HG02981 (cell line): Measurements from ENCODE around the gene PCSK6.

Experiments
- ATAC-seq: cut with Tn5 transposase; IDR thresholded peaks from one replicate; pipeline ENCODE4 v1.9.1; 2021; ENCODE audit warnings: mild to moderate bottlenecking, moderate library complexity; ENCODE audit not compliant: unreplicated experiment

Gene PCSK6

GRCh38 chr15:101448336-101448735 is 41.2 kb downstream of the PCSK6 start:
- no peak for ATAC-seq

GRCh38 chr15:101447561-101448071 is 41.9 kb downstream of the PCSK6 start:
- no peak for ATAC-seq

DNA sequence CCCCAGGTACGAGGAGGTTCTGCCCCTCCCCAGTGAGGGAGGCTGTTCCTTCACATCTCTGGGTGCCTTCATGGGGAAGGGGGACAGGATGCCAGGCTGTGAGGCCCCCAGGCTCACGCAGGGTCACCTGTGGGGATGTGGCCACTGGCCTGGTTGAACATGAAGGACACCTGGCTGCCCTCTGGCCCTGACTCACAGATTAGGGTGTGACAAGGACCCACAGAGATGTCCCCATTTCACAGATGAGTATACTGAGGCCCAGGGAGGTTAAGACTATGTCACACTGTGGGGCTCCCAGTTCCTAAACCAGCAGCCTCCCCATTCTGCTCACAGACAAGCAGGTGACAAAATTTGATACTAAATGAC is 42.4 kb downstream of the PCSK6 start:
- no peak for ATAC-seq

GRCh38 chr15:101446518-101447167 is 42.9 kb downstream of the PCSK6 start:
- no peak for ATAC-seq

DNA sequence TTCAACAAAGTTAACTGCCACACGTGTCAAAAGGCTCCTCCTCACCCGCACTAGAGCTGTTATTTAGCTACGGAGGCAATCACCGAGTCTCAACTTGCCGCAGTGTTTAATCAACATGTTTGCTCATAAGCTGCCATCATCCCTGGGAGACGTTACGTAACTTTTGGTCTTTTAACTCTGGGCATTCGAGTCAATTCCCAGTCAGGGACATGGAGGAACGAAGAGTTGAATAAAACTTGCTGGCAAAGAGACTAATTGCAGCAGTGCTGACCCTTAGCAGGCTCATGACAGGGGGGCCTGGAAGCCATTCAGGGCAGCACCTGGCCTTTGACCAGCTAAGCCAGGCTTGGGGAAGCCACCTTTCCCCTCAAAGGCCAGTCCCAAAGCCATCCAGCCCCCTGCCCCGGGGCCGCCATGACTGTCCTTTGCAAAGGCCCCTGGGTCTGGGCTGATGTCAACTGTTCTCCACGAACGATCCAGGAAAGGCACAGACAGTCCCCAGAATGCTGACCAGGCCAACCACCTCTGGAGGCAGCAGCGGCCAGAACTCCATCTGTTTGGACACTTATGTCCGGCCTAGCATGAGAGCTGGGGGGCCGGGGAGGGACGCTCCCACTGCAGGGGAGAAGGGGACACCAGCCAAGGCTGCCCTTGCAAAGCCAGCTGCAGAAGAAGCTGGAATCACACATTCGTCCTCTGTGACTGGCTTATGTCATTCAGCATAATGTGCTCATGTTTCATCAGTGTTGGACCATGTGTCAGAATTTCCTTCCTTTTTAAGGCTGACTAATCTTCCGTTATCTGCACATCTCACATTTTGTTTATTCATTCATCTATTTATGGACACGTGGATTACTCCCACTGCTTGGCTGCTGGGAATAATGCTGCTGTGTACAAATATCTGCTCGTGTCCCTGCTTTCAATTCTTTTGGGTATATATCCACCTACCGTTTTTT is 43.7 kb downstream of the PCSK6 start:
- no peak for ATAC-seq

DNA sequence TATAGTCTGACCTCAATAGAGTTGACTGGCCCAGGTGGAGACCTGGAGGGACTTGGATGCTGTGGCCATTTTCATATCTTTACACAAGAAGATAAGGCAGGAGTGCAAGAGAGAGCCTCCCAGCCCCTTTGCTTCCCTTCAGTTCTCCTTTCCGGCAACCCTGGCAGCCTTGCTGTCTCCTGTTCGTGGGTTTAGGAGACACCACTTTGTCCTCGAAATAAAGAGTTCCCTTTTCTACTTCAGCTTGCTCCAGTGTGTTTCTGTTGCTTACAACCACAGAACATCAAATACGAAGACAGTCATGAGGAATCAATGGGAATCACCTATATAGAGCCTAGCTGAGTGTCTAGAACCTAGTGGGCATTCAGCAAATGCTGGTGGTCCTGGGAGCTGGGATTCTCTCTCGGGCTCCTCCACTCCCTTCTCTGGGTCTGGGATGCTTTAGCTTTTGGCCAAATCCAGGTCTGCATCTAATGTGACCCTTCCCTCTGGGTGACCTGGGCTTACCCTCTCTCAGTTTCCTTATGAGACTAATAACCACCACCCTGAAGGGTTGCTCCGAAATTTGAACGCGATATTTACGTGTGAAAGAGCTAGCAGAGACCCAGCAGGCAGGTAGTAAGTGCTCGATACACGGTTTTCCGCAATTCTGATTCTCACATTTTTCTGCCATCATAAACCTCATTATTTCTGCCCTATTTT is 44.5 kb downstream of the PCSK6 start:
- ATAC-seq = no peak

DNA sequence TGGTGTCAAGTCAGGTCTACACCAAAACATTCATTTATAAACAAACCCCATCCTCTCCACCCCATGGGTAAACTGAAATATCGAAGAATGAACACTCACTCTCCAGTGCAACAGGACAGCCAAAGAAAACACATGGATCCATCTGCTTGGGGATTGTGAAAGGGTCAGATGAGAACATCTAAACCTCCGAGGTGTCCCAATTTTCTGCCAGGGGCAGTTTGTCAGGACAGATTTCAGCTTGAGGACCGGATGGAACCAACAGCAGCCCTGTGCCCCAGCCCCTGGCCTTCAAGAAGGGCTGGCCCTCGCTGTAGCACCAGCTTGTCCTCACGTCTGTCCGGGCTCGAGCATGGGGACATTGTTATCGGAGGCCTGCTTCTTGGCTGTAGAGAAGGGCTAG is 45.5 kb downstream of the PCSK6 start:
- no peak for ATAC-seq

- no peak for ATAC-seq
These were observed 47.2 kb downstream of the PCSK6 start for GRCh38 chr15:101442272-101442671.

DNA sequence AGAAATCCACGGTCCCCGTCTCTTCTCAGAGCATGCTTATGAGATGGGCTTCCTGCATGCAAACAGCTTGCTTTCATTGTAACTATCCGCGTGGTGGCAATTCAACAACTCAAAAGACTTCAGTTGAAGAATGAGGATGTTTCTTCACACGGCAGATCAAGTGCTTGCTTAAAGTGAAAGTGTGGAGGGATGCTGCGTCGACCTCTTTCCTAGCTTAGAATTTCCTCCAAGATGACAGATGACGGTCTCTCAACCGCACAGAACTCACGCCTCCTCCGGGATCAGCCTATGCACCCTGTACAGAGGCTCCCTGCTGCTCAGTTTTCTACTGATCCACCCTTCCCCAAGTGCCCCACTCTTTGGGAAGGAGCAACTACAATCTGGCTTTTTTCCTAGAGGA is 47.8 kb downstream of the PCSK6 start:
- no peak for ATAC-seq

GRCh38 chr15:101440846-101441590 is 48.5 kb downstream of the PCSK6 start:
- ATAC-seq = no peak

- ATAC-seq = no peak
These were observed 49.6 kb downstream of the PCSK6 start for GRCh38 chr15:101439920-101440319.

DNA sequence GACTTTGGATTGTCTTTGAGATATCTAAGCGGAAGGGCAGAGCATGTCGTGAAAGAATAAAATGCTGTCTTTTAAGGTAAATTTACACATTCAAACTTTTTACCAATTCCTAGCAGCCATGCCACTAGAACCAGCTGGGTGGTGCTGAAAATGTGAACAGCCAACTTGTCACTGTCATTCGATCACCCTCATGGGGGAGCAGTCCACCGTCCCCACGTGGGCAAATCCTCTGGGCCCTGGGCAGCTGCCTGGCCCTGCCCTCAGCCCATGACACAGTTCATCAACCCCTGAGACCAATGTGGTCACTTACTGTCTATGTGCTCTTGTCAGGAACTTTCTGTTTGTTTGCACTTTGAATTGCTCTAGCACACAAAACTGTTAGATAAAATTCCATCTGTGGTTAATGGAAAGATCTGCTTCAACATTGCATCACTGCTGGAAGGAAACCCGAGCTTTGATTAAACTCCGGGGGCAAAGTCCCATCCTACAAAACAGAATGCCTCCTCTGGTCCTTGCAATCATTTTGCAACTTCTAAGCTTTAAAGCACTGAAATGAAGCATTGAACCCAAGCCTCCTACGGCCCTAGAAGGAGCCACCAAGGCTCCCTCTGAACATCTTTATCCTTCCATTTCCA is 50.1 kb downstream of the PCSK6 start:
- ATAC-seq = no peak

GRCh38 chr15:101438482-101439284 is 50.8 kb downstream of the PCSK6 start:
- no peak for ATAC-seq

- ATAC-seq = no peak
These were observed 51.7 kb downstream of the PCSK6 start for GRCh38 chr15:101437618-101438481.

DNA sequence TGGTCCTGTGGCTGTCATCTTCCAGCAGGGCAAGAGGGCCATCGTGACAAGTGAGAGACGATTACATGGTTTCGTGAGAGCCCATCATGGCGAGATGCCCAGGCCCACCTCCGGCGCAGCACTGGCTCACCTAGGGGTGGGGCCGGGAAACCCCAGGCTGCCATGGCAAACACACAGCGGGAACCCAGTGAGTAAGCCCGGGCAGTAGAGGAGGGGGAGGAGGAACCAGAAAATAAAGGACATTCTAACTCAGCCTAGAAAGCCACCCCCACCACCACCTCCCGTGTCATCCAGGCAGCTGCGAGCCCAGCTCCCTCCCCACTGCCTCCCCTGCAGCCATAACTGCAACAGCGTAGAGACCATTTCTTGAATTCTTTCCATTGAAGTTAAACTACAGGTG is 52.3 kb downstream of the PCSK6 start:
- ATAC-seq = no peak

- ATAC-seq = no peak
These were observed 53.0 kb downstream of the PCSK6 start for GRCh38 chr15:101436526-101436925.

- no peak for ATAC-seq
These were observed 53.7 kb downstream of the PCSK6 start for GRCh38 chr15:101435761-101436160.
